Neural progenitor cell (in vitro differentiated cells): ENCODE data around the gene GNAS. TPM values are rescaled to one million over a fixed set of nuclear protein-coding genes. Genes with fewer than 3 reads are reported as not detected.

ENCODE experiments used
- DNase-seq: peaks from one replicate; pipeline ENCODE4 v3.0.0-alpha.2; 2016; ENCODE audit warnings: low spot score
- H2AFZ ChIP-seq: fragments of 200-600 bp; sonication (generic); replicated peaks from 2 replicates; pipeline ENCODE4 v1.6.1; 2016; ENCODE audit warnings: antibody characterized with exemption
- H3F3A ChIP-seq: fragments of 200-600 bp; sonication (generic); 2 replicates; pipeline ENCODE4 v1.6.1; 2016; ENCODE audit warnings: antibody characterized with exemption, low read depth
- H3K27ac ChIP-seq: fragments of 200-600 bp; sonication (generic); 2 replicates; pipeline ENCODE4 v1.5.1; 2016; ENCODE audit warnings: mild to moderate bottlenecking
- H3K27me3 ChIP-seq: fragments of 200-600 bp; sonication (generic); 2 replicates; pipeline ENCODE4 v1.6.1; 2016; ENCODE audit warnings: mild to moderate bottlenecking, moderate library complexity
- H3K36me3 ChIP-seq: fragments of 200-600 bp; sonication (generic); 2 replicates; pipeline ENCODE4 v1.5.1; 2016
- H3K4me1 ChIP-seq: fragments of 200-600 bp; sonication (generic); 2 replicates; pipeline ENCODE4 v1.6.1; 2016; ENCODE audit warnings: mixed run types
- H3K4me2 ChIP-seq: fragments of 200-600 bp; sonication (generic); 2 replicates; pipeline ENCODE4 v1.6.1; 2016
- H3K4me3 ChIP-seq: fragments of 200-600 bp; sonication (generic); 2 replicates; pipeline ENCODE4 v1.5.1; 2016
- H3K79me2 ChIP-seq: fragments of 200-600 bp; sonication (generic); 2 replicates; pipeline ENCODE4 v1.6.1; 2016; ENCODE audit warnings: low read depth
- H3K9ac ChIP-seq: fragments of 200-600 bp; sonication (generic); 2 replicates; pipeline ENCODE4 v1.6.1; 2016
- H3K9me3 ChIP-seq: fragments of 200-600 bp; sonication (generic); 2 replicates; pipeline ENCODE4 v1.5.1; 2016; ENCODE audit warnings: low read depth
- H4K20me1 ChIP-seq: fragments of 200-600 bp; sonication (generic); 2 replicates; pipeline ENCODE4 v1.6.1; 2016; ENCODE audit warnings: low read depth
- H3K27ac Mint-ChIP-seq: 3 replicates; pipeline ENCODE4 v1.8.0; 2021; ENCODE audit warnings: mixed read lengths
- H3K27me3 Mint-ChIP-seq: 2 replicates; pipeline ENCODE4 v1.8.0; 2022; ENCODE audit warnings: low read depth, mild to moderate bottlenecking, inconsistent platforms, moderate library complexity, mixed read lengths; ENCODE audit not compliant: insufficient read depth
- H3K36me3 Mint-ChIP-seq: 3 replicates; pipeline ENCODE4 v1.8.0; 2021; ENCODE audit warnings: mixed read lengths
- H3K4me1 Mint-ChIP-seq: 3 replicates; pipeline ENCODE4 v1.8.0; 2021; ENCODE audit warnings: mixed read lengths
- H3K4me3 Mint-ChIP-seq: 3 replicates; pipeline ENCODE4 v1.8.0; 2021; ENCODE audit warnings: mild to moderate bottlenecking, moderate library complexity, mixed read lengths
- H3K9me3 Mint-ChIP-seq: 3 replicates; pipeline ENCODE4 v1.8.0; 2020; ENCODE audit warnings: mixed read lengths
- CTCF ChIP-seq: fragments of 200-600 bp; sonication (generic); IDR thresholded peaks from 2 replicates; pipeline ENCODE4 v1.5.1; 2017; ENCODE audit warnings: antibody characterized with exemption, mild to moderate bottlenecking
- EZH2 ChIP-seq: fragments of 200-600 bp; sonication (generic); IDR thresholded peaks from 2 replicates; pipeline ENCODE4 v1.6.1; 2017; ENCODE audit warnings: antibody characterized with exemption, mild to moderate bottlenecking, moderate library complexity
- EZH2phosphoT487 ChIP-seq: fragments of 200-600 bp; sonication (generic); IDR thresholded peaks from 2 replicates; pipeline ENCODE4 v1.6.1; 2017; ENCODE audit warnings: antibody characterized with exemption
- total RNA-seq: library from RNA; depleted of rRNA; stranded (reverse); fragments of >200 nt; gene quantifications from 2 replicates; pipeline ENCODE4 v1.2.3, GENCODE V29; 2015; ENCODE audit warnings: low replicate concordance

The GNAS gene
- total RNA-seq, 1 donor from 2014 or later, result 794 TPM

- Mint-ChIP-seq H3K27me3 (peaks cover 6% of the 10 kb centered on the region), H3K27ac (no peak overlapping the region), H3K9me3 (no peaks in the 10 kb centered on the region), H3K4me3 (peak overlapping the region; percentile 53), H3K36me3 (peaks cover 17% of the 10 kb centered on the region), H3K4me1 (peaks cover 62% of the 10 kb centered on the region)
- Histone ChIP-seq H3K9me3 (no peaks in the 10 kb centered on the region), H4K20me1 (peaks cover 74% of the 10 kb centered on the region), H3K9ac (peak overlapping the region; percentile 24), H3K27me3 (peaks cover 2% of the 10 kb centered on the region), H3K36me3 (no peaks in the 10 kb centered on the region), H3K4me1 (peaks cover 70% of the 10 kb centered on the region), H3K79me2 (peaks cover 89% of the 10 kb centered on the region), H3F3A (peaks cover 64% of the 10 kb centered on the region), H3K27ac (peak overlapping the region; percentile 9), H2AFZ (no peak overlapping the region), H3K4me2 (peak overlapping the region; percentile 95), H3K4me3 (peak overlapping the region; percentile 80)
- DNase-seq, result no peak
- TF ChIP-seq CTCF (no peak), EZH2phosphoT487 (no peak), EZH2 (no peak)
Measured at GRCh38 chr20:58894652-58895447, 42.3 kb downstream of the GNAS start.

- peak overlapping the region; percentile 57 for H3K4me3 Mint-ChIP-seq
- H3K4me1 ChIP-seq, result peaks cover 78% of the 10 kb centered on the region
- no peaks in the 10 kb centered on the region for H3K27me3 ChIP-seq
- H3K27me3 Mint-ChIP-seq, result peaks cover 6% of the 10 kb centered on the region
- H3K27ac Mint-ChIP-seq, result no peak overlapping the region
- no peak overlapping the region for H2AFZ ChIP-seq
- H3K4me1 Mint-ChIP-seq, result peaks cover 70% of the 10 kb centered on the region
- H3K4me2 ChIP-seq, result peak overlapping the region; percentile 95
- H3K36me3 ChIP-seq, result no peaks in the 10 kb centered on the region
- H3K9me3 Mint-ChIP-seq, result no peaks in the 10 kb centered on the region
- peaks cover 17% of the 10 kb centered on the region for H3K36me3 Mint-ChIP-seq
- DNase-seq, result no peak
- peak overlapping the region; percentile 9 for H3K27ac ChIP-seq
- peaks cover 82% of the 10 kb centered on the region for H4K20me1 ChIP-seq
- peak overlapping the region; percentile 80 for H3K4me3 ChIP-seq
- H3K9ac ChIP-seq, result no peak overlapping the region
- TF ChIP-seq EZH2 (no peak), CTCF (no peak), EZH2phosphoT487 (no peak)
- peaks cover 62% of the 10 kb centered on the region for H3F3A ChIP-seq
- no peaks in the 10 kb centered on the region for H3K9me3 ChIP-seq
- peaks cover 90% of the 10 kb centered on the region for H3K79me2 ChIP-seq
Measured at GRCh38 chr20:58895448-58896180, 43.1 kb downstream of the GNAS start.

DNA sequence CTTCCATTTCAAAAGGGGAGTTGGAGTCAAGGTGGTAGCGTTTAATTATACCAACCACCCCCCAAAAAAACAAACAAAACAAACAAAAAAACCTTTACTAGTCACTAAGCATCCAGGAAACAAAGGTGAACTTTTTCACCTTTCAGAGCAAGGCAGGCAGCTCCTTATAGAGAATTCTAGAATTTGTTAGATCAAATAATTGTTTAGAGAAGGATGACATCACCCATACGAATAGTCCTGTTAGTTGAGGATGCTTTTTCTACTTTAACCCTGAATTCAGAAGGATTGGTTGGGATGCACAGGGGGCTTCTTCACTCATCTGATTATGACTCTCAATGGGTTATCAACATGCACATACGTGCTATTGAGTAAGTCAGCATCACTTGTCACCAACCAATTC, 44.3 kb downstream of the GNAS start:
- Mint-ChIP-seq H3K27ac (no peak overlapping the region), H3K4me1 (peaks cover 80% of the 10 kb centered on the region), H3K36me3 (peaks cover 17% of the 10 kb centered on the region), H3K9me3 (no peaks in the 10 kb centered on the region), H3K27me3 (peaks cover 6% of the 10 kb centered on the region), H3K4me3 (no peak overlapping the region)
- no peak for TF ChIP-seq CTCF
- no peak overlapping the region for H3K4me3 ChIP-seq
- H3K4me1 ChIP-seq, result peaks cover 85% of the 10 kb centered on the region
- H4K20me1 ChIP-seq, result peaks cover 94% of the 10 kb centered on the region
- H3K79me2 ChIP-seq, result peaks cover 100% of the 10 kb centered on the region
- H2AFZ ChIP-seq, result no peak overlapping the region
- DNase-seq, result no peak
- no peak overlapping the region for H3K27ac ChIP-seq
- H3F3A ChIP-seq, result peaks cover 67% of the 10 kb centered on the region
- H3K27me3 ChIP-seq, result no peaks in the 10 kb centered on the region
- no peak overlapping the region for H3K9ac ChIP-seq
- no peaks in the 10 kb centered on the region for H3K9me3 ChIP-seq
- H3K36me3 ChIP-seq, result no peaks in the 10 kb centered on the region
- peak overlapping the region; percentile 68 for H3K4me2 ChIP-seq
